IgD-negative memory B cell (primary cell): ENCODE results near the gene DUSP23. TPM values are rescaled to one million over a fixed set of nuclear protein-coding genes. Genes with fewer than 3 reads are reported as not detected.

Experiments used
- H3K27ac Mint-ChIP-seq, 3 donors: one replicate each; pipeline ENCODE4 v1.8.0; 2020 to 2022; ENCODE audit warnings: mild to moderate bottlenecking in 3 of 3, mixed read lengths in 3 of 3, moderate library complexity in 1 of 3
- H3K27me3 Mint-ChIP-seq: one replicate; pipeline ENCODE4 v1.8.0; 2021; ENCODE audit warnings: mixed read lengths
- H3K36me3 Mint-ChIP-seq: one replicate; pipeline ENCODE4 v1.8.0; 2020; ENCODE audit warnings: mild to moderate bottlenecking, mixed read lengths
- H3K4me1 Mint-ChIP-seq, 3 donors: one replicate each; pipeline ENCODE4 v1.8.0; 2020 to 2022; ENCODE audit warnings: mixed read lengths in 3 of 3, mild to moderate bottlenecking in 1 of 3
- H3K4me3 Mint-ChIP-seq, 4 donors: one replicate each; pipeline ENCODE4 v1.8.0; 2020 to 2022; ENCODE audit warnings: mild to moderate bottlenecking in 4 of 4, mixed read lengths in 4 of 4, moderate library complexity in 3 of 4
- H3K9me3 Mint-ChIP-seq, 3 donors: one replicate each; pipeline ENCODE4 v1.8.0; 2020 to 2021; ENCODE audit warnings: mixed read lengths in 3 of 3, mild to moderate bottlenecking in 1 of 3
- polyA plus RNA-seq: library from polyadenylated mRNA; unstranded; fragments of 300-500 nt; fragmentation: Illumina TruSeq; gene quantifications from one replicate; pipeline ENCODE4 v1.2.3, GENCODE V29; 2021

The DUSP23 gene
- polyA plus RNA-seq, 1 donor from 2014 or later = 42.3 TPM

- Mint-ChIP-seq H3K9me3 (no peaks in the 10 kb centered on the region), H3K27me3 (peaks cover 26% of the 10 kb centered on the region), H3K4me3 (peak overlapping the region in 1 of 4 donors; percentile 68), H3K4me1 (peaks cover 0 to 9% (median 4%) of the 10 kb centered on the region in 3 donors), H3K36me3 (no peaks in the 10 kb centered on the region), H3K27ac (peak overlapping the region in 1 of 3 donors; percentile 13)
These were observed 19.6 kb downstream of the DUSP23 start for GRCh38 chr1:159800177-159800930.

- H3K36me3 Mint-ChIP-seq = no peaks in the 10 kb centered on the region
- H3K4me3 Mint-ChIP-seq = peak within 1 kb of the TSS in 1 of 4 donors; percentile 2
- H3K4me1 Mint-ChIP-seq = peaks cover 0 to 9% (median 4%) of the 10 kb centered on the region in 3 donors
- H3K27ac Mint-ChIP-seq = no peak within 1 kb of the TSS
- H3K27me3 Mint-ChIP-seq = peaks cover 32% of the 10 kb centered on the region
- H3K9me3 Mint-ChIP-seq = no peaks in the 10 kb centered on the region
These were observed 21.3 kb downstream of the DUSP23 start, which contains the start of gene FCRL6 for GRCh38 chr1:159802111-159802510. Gene FCRL6 (plus strand): TSS chr1:159802360. CDS start chr1:159802425, 65 bp downstream.

- Mint-ChIP-seq H3K27me3 (peaks cover 37% of the 10 kb centered on the region), H3K9me3 (no peaks in the 10 kb centered on the region), H3K27ac (no peak overlapping the region)
These were observed 23.4 kb downstream of the DUSP23 start for GRCh38 chr1:159803956-159804689.

GRCh38 chr1:159804924-159805323, 24.2 kb downstream of the DUSP23 start:
- Mint-ChIP-seq H3K27ac (no peak overlapping the region), H3K4me3 (no peak overlapping the region), H3K27me3 (peaks cover 37% of the 10 kb centered on the region), H3K9me3 (no peaks in the 10 kb centered on the region), H3K4me1 (peaks cover 0 to 7% (median 4%) of the 10 kb centered on the region in 3 donors), H3K36me3 (no peaks in the 10 kb centered on the region)

More at GRCh38 chr1:159803956-159804689, 23.4 kb downstream of the DUSP23 start:
- Mint-ChIP-seq H3K36me3 (no peaks in the 10 kb centered on the region), H3K4me1 (peaks cover 0 to 9% (median 4%) of the 10 kb centered on the region in 3 donors), H3K4me3 (no peak overlapping the region)

- Mint-ChIP-seq H3K36me3 (peaks cover 2% of the 10 kb centered on the region), H3K9me3 (no peaks in the 10 kb centered on the region), H3K4me1 (no peaks in the 10 kb centered on the region), H3K27ac (no peak overlapping the region), H3K4me3 (no peak overlapping the region), H3K27me3 (peaks cover 13% of the 10 kb centered on the region)
These were observed 35.2 kb downstream of the DUSP23 start for GRCh38 chr1:159815926-159816325.

- Mint-ChIP-seq H3K4me1 (peaks cover 0 to under 1% (median 0%) of the 10 kb centered on the region in 3 donors), H3K9me3 (no peaks in the 10 kb centered on the region), H3K4me3 (no peak overlapping the region), H3K27ac (no peak overlapping the region), H3K36me3 (peaks cover 2% of the 10 kb centered on the region), H3K27me3 (peaks cover 17% of the 10 kb centered on the region)
These were observed 36.7 kb downstream of the DUSP23 start for GRCh38 chr1:159817276-159818041.

GRCh38 chr1:159821171-159821867, 40.6 kb downstream of the DUSP23 start:
- H3K9me3 Mint-ChIP-seq = no peaks in the 10 kb centered on the region
- H3K4me3 Mint-ChIP-seq = no peak overlapping the region
- H3K27ac Mint-ChIP-seq = no peak overlapping the region
- peaks cover 29% of the 10 kb centered on the region for H3K27me3 Mint-ChIP-seq
- H3K36me3 Mint-ChIP-seq = peaks cover 2% of the 10 kb centered on the region
- H3K4me1 Mint-ChIP-seq = peaks cover 0 to 8% (median 0%) of the 10 kb centered on the region in 3 donors

- Mint-ChIP-seq H3K27me3 (peaks cover 26% of the 10 kb centered on the region), H3K4me1 (peaks cover 0 to 15% (median 2%) of the 10 kb centered on the region in 3 donors), H3K27ac (peak overlapping the region in 2 of 3 donors; percentile 46 to 51), H3K9me3 (no peaks in the 10 kb centered on the region), H3K36me3 (no peaks in the 10 kb centered on the region), H3K4me3 (no peak overlapping the region)
These were observed 42.6 kb downstream of the DUSP23 start for GRCh38 chr1:159823406-159823805.

GRCh38 chr1:159825564-159825963, 44.8 kb downstream of the DUSP23 start:
- Mint-ChIP-seq H3K27ac (no peak overlapping the region), H3K4me1 (peaks cover 2 to 20% (median 4%) of the 10 kb centered on the region in 3 donors), H3K4me3 (no peak overlapping the region), H3K27me3 (peaks cover 24% of the 10 kb centered on the region), H3K36me3 (no peaks in the 10 kb centered on the region), H3K9me3 (no peaks in the 10 kb centered on the region)

- H3K4me1 Mint-ChIP-seq = peaks cover 2 to 20% (median 4%) of the 10 kb centered on the region in 3 donors
- peaks cover 20% of the 10 kb centered on the region for H3K27me3 Mint-ChIP-seq
- H3K9me3 Mint-ChIP-seq = no peaks in the 10 kb centered on the region
- H3K27ac Mint-ChIP-seq = peak within 1 kb of the TSS in 1 of 3 donors; percentile 52
- H3K4me3 Mint-ChIP-seq = peak within 1 kb of the TSS in 1 of 4 donors; percentile 65
- H3K36me3 Mint-ChIP-seq = no peaks in the 10 kb centered on the region
These were observed 45.8 kb downstream of the DUSP23 start, which contains the start of gene SLAMF8 for GRCh38 chr1:159826441-159827101. Gene SLAMF8 (plus strand): TSS chr1:159826873. CDS start chr1:159826899, 26 bp downstream.

- H3K9me3 Mint-ChIP-seq = no peaks in the 10 kb centered on the region
- H3K27ac Mint-ChIP-seq = peak overlapping the region in 1 of 3 donors; percentile 52
- H3K4me1 Mint-ChIP-seq = peaks cover 2 to 20% (median 4%) of the 10 kb centered on the region in 3 donors
These were observed 46.3 kb downstream of the DUSP23 start for GRCh38 chr1:159827102-159827490.

GRCh38 chr1:159827549-159827948, 46.8 kb downstream of the DUSP23 start:
- Mint-ChIP-seq H3K4me3 (peak overlapping the region in 1 of 4 donors; percentile 65), H3K27me3 (peaks cover 18% of the 10 kb centered on the region), H3K4me1 (peaks cover 2 to 18% (median 4%) of the 10 kb centered on the region in 3 donors), H3K36me3 (no peaks in the 10 kb centered on the region), H3K9me3 (no peaks in the 10 kb centered on the region), H3K27ac (peak overlapping the region in 1 of 3 donors; percentile 68)

More at GRCh38 chr1:159827102-159827490, 46.3 kb downstream of the DUSP23 start:
- Mint-ChIP-seq H3K4me3 (peak overlapping the region in 1 of 4 donors; percentile 65), H3K27me3 (peaks cover 20% of the 10 kb centered on the region), H3K36me3 (no peaks in the 10 kb centered on the region)

GRCh38 chr1:159828176-159828575, 47.4 kb downstream of the DUSP23 start:
- Mint-ChIP-seq H3K36me3 (no peaks in the 10 kb centered on the region), H3K27ac (peak overlapping the region in 1 of 3 donors; percentile 68), H3K9me3 (no peaks in the 10 kb centered on the region), H3K4me1 (peaks cover 2 to 18% (median 4%) of the 10 kb centered on the region in 3 donors), H3K4me3 (no peak overlapping the region), H3K27me3 (peaks cover 12% of the 10 kb centered on the region)
